Measurements from ENCODE around the gene TOX2. TPM values are rescaled to one million over a fixed set of nuclear protein-coding genes. Genes with fewer than 3 reads are reported as not detected.

TOX2 gene
- total RNA-seq, 1 donor from 2014 or later = 4.8 TPM

- intact Hi-C loops (cut with micrococcal nuclease) = loop anchor here (5.0 kb wide), 1 partner anchor 117 kb away; no protein-coding TSS in a partner anchor
- Mint-ChIP-seq H3K36me3 (ENCODE audit: low read depth) (no peaks in the 10 kb centered on the region), H3K4me1 (peaks cover 35% of the 10 kb centered on the region), H3K4me3 (no peak overlapping the region), H3K27me3 (no peaks in the 10 kb centered on the region), H3K9me3 (peaks cover 5% of the 10 kb centered on the region), H3K27ac (no peak overlapping the region)
- TF ChIP-seq CTCF (IDR thresholded peaks at IDR 0.05) = no peak
- ChIA-PET CTCF (no interaction called here), POLR2A (no interaction called here)
- ATAC-seq (ENCODE audit: low read depth) = no peak
- no peak for DNase-seq
Measured at GRCh38 chr20:43959079-43959919, 44.6 kb downstream of the TOX2 start.

GRCh38 chr20:43959920-43960227, 45.2 kb downstream of the TOX2 start:
- no peak for ATAC-seq (ENCODE audit: low read depth)
- Mint-ChIP-seq H3K36me3 (ENCODE audit: low read depth) (no peaks in the 10 kb centered on the region), H3K27ac (no peak overlapping the region), H3K27me3 (no peaks in the 10 kb centered on the region), H3K4me3 (no peak overlapping the region), H3K4me1 (peaks cover 35% of the 10 kb centered on the region), H3K9me3 (peaks cover 5% of the 10 kb centered on the region)
- POLR2A ChIA-PET = no interaction called here
- no peak for TF ChIP-seq CTCF (IDR thresholded peaks at IDR 0.05)
- CTCF ChIA-PET = no interaction called here
- no peak for DNase-seq
- intact Hi-C loops (cut with micrococcal nuclease) = loop anchor here (5.0 kb wide), 1 partner anchor 118 kb away; no protein-coding TSS in a partner anchor

- Mint-ChIP-seq H3K27me3 (no peaks in the 10 kb centered on the region), H3K27ac (no peak overlapping the region), H3K4me3 (no peak overlapping the region), H3K4me1 (peaks cover 31% of the 10 kb centered on the region), H3K9me3 (peaks cover 5% of the 10 kb centered on the region), H3K36me3 (ENCODE audit: low read depth) (no peaks in the 10 kb centered on the region)
- no peak for DNase-seq
- intact Hi-C loops (cut with micrococcal nuclease) = no loop called here
- no peak for ATAC-seq (ENCODE audit: low read depth)
- POLR2A ChIA-PET = no interaction called here
- no peak for TF ChIP-seq CTCF (IDR thresholded peaks at IDR 0.05)
- CTCF ChIA-PET = no interaction called here
Measured at GRCh38 chr20:43960231-43960630, 45.6 kb downstream of the TOX2 start.

GRCh38 chr20:43961116-43961515, 46.5 kb downstream of the TOX2 start:
- ChIA-PET CTCF (no interaction called here), POLR2A (interaction anchor here (0.6 kb wide), 1 partner anchor 313 kb away, joined by 5 read pairs; no protein-coding TSS in a partner anchor)
- no peak overlapping the region for H3K4me3 Mint-ChIP-seq
- TF ChIP-seq CTCF (IDR thresholded peaks at IDR 0.05) = no peak
- no peak overlapping the region for H3K27ac Mint-ChIP-seq
- intact Hi-C loops (cut with micrococcal nuclease) = no loop called here
- H3K27me3 Mint-ChIP-seq = no peaks in the 10 kb centered on the region
- H3K36me3 Mint-ChIP-seq (ENCODE audit: low read depth) = no peaks in the 10 kb centered on the region
- DNase-seq (no peak), ATAC-seq (ENCODE audit: low read depth) (no peak)
- H3K4me1 Mint-ChIP-seq = peaks cover 22% of the 10 kb centered on the region
- peaks cover 5% of the 10 kb centered on the region for H3K9me3 Mint-ChIP-seq

GRCh38 chr20:43961541-43962471, 47.2 kb downstream of the TOX2 start:
- Mint-ChIP-seq H3K9me3 (peaks cover 5% of the 10 kb centered on the region), H3K27ac (no peak overlapping the region), H3K36me3 (ENCODE audit: low read depth) (no peaks in the 10 kb centered on the region), H3K27me3 (no peaks in the 10 kb centered on the region), H3K4me3 (no peak overlapping the region), H3K4me1 (peaks cover 20% of the 10 kb centered on the region)
- intact Hi-C loops (cut with micrococcal nuclease) = no loop called here
- ATAC-seq (ENCODE audit: low read depth) = no peak
- ChIA-PET CTCF (no interaction called here), POLR2A (interaction anchor here (0.6 kb wide), 1 partner anchor 314 kb away, joined by 5 read pairs; no protein-coding TSS in a partner anchor)
- TF ChIP-seq CTCF (IDR thresholded peaks at IDR 0.05) = no peak
- DNase-seq = no peak
